Activated T-cell treated with anti-CD3 and anti-CD28 coated beads, Interleukin-2, amount 50 U/mL, for 4 hours (primary cell): ENCODE measurements around the gene CYB561D1. TPM values are rescaled to one million over a fixed set of nuclear protein-coding genes. Genes with fewer than 3 reads are reported as not detected.

Experiments used
- ATAC-seq, 2 donors: fragments of 200-7000 bp; cut with Tn5 transposase; one replicate each; pipeline ENCODE4 v1.10.0; 2021
- DNase-seq: peaks from one replicate; pipeline ENCODE4 v3.0.0-alpha.2; 2020
- H3K27me3 Mint-ChIP-seq: one replicate; pipeline ENCODE4 v1.8.0; 2021; ENCODE audit warnings: low read depth, mixed read lengths
- H3K36me3 Mint-ChIP-seq: one replicate; pipeline ENCODE4 v1.8.0; 2022; ENCODE audit warnings: mixed read lengths; ENCODE audit not compliant: insufficient read depth
- H3K4me1 Mint-ChIP-seq: one replicate; pipeline ENCODE4 v1.8.0; 2021; ENCODE audit warnings: low read depth, mixed read lengths
- H3K4me3 Mint-ChIP-seq: one replicate; pipeline ENCODE4 v1.8.0; 2021; ENCODE audit warnings: mild to moderate bottlenecking, moderate library complexity, mixed read lengths
- H3K9me3 Mint-ChIP-seq: one replicate; pipeline ENCODE4 v1.8.0; 2021; ENCODE audit warnings: mixed read lengths
- total RNA-seq, 3 donors: library from RNA; stranded (reverse); gene quantifications; one replicate each; pipeline ENCODE4 v1.2.1, GENCODE V29; 2021

Gene CYB561D1
- total RNA-seq, 3 donors from 2014 or later = 9.0 to 11.1 (median 10.6) TPM

- no peaks in the 10 kb centered on the region for H3K27me3 Mint-ChIP-seq
These were observed 43.7 kb downstream of the CYB561D1 start for GRCh38 chr1:109537450-109538178.

GRCh38 chr1:109538827-109539555 lies 45.1 kb downstream of the CYB561D1 start:
- DNase-seq = no peak
- Mint-ChIP-seq H3K4me1 (no peaks in the 10 kb centered on the region), H3K27me3 (no peaks in the 10 kb centered on the region)

More at GRCh38 chr1:109537450-109538178, 43.7 kb downstream of the CYB561D1 start:
- ATAC-seq (no peak), DNase-seq (no peak)
- no peaks in the 10 kb centered on the region for H3K9me3 Mint-ChIP-seq
- H3K36me3 Mint-ChIP-seq = no peaks in the 10 kb centered on the region
- H3K4me1 Mint-ChIP-seq = peaks cover 2% of the 10 kb centered on the region
- H3K4me3 Mint-ChIP-seq = no peak overlapping the region

GRCh38 chr1:109539676-109540075 lies 45.8 kb downstream of the CYB561D1 start, which contains the start of gene GPR61:
Gene GPR61 (plus strand): TSS chr1:109539872. CDS start chr1:109543023, 3,151 bp downstream.
- no peaks in the 10 kb centered on the region for H3K36me3 Mint-ChIP-seq
- H3K9me3 Mint-ChIP-seq = no peaks in the 10 kb centered on the region
- ATAC-seq = no peak
- H3K4me3 Mint-ChIP-seq = no peak within 1 kb of the TSS
- no peaks in the 10 kb centered on the region for H3K27me3 Mint-ChIP-seq
- no peaks in the 10 kb centered on the region for H3K4me1 Mint-ChIP-seq
- no peak for DNase-seq

More at GRCh38 chr1:109538827-109539555, 45.1 kb downstream of the CYB561D1 start:
- Mint-ChIP-seq H3K4me3 (no peak overlapping the region), H3K9me3 (no peaks in the 10 kb centered on the region), H3K36me3 (no peaks in the 10 kb centered on the region)
- ATAC-seq = no peak

DNA sequence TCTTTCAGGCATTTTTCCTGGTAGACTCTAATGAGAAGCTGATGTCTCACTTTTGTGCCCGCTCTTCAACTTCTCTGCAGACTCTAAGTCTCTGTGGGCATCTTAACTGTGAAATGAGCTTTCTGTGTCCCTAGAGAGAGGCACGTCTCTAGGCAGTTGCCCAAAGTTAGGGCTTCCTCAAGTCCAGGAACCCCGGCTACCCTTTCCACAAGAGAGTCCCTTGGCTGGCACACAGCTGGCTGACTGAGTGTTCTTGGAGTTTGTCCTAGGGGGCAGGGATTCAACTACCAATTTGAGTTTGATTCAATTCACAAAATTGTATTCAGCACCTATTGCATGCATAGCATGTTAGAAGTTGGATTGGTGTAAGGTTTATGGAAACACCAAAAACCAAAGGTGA lies 47.2 kb downstream of the CYB561D1 start:
- H3K4me1 Mint-ChIP-seq = peaks cover under 1% of the 10 kb centered on the region
- no peak for DNase-seq
- no peaks in the 10 kb centered on the region for H3K9me3 Mint-ChIP-seq
- ATAC-seq = no peak
- no peaks in the 10 kb centered on the region for H3K27me3 Mint-ChIP-seq
- no peaks in the 10 kb centered on the region for H3K36me3 Mint-ChIP-seq
- no peak overlapping the region for H3K4me3 Mint-ChIP-seq

GRCh38 chr1:109542657-109543056 lies 48.8 kb downstream of the CYB561D1 start:
- ATAC-seq (no peak), DNase-seq (no peak)
- H3K9me3 Mint-ChIP-seq = no peaks in the 10 kb centered on the region
- H3K4me3 Mint-ChIP-seq = no peak overlapping the region
- H3K27me3 Mint-ChIP-seq = no peaks in the 10 kb centered on the region
- H3K36me3 Mint-ChIP-seq = no peaks in the 10 kb centered on the region
- H3K4me1 Mint-ChIP-seq = peaks cover 16% of the 10 kb centered on the region

GRCh38 chr1:109543283-109543987 lies 49.5 kb downstream of the CYB561D1 start:
- ATAC-seq (no peak), DNase-seq (no peak)
- H3K27me3 Mint-ChIP-seq = no peaks in the 10 kb centered on the region
- H3K36me3 Mint-ChIP-seq = no peaks in the 10 kb centered on the region
- no peak overlapping the region for H3K4me3 Mint-ChIP-seq
- peaks cover 17% of the 10 kb centered on the region for H3K4me1 Mint-ChIP-seq
- H3K9me3 Mint-ChIP-seq = no peaks in the 10 kb centered on the region

DNA sequence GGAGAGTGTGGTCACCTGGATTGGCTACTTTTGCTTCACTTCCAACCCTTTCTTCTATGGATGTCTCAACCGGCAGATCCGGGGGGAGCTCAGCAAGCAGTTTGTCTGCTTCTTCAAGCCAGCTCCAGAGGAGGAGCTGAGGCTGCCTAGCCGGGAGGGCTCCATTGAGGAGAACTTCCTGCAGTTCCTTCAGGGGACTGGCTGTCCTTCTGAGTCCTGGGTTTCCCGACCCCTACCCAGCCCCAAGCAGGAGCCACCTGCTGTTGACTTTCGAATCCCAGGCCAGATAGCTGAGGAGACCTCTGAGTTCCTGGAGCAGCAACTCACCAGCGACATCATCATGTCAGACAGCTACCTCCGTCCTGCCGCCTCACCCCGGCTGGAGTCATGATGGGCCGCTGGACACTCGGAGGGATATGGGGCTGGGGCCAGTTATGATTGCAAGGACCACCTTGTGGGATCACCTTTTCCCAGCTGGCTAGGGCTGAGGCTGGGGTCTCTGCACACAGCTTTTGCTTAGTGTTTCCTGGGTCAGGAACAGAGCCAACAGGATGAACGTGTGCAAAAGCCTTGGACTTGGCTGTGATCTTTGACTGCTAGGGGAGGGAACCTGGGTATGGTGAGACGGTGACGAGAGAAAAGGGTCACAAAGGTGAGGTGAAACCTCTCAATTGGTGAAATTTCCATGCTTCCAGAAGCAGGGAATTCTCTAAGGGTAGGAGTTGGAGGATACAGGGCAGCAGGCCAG lies 50.3 kb downstream of the CYB561D1 start:
- Mint-ChIP-seq H3K36me3 (no peaks in the 10 kb centered on the region), H3K4me3 (no peak overlapping the region), H3K9me3 (no peaks in the 10 kb centered on the region), H3K4me1 (peaks cover 20% of the 10 kb centered on the region), H3K27me3 (no peaks in the 10 kb centered on the region)
- DNase-seq (no peak), ATAC-seq (no peak)

- Mint-ChIP-seq H3K4me1 (peaks cover 39% of the 10 kb centered on the region), H3K27me3 (no peaks in the 10 kb centered on the region), H3K36me3 (no peaks in the 10 kb centered on the region), H3K9me3 (no peaks in the 10 kb centered on the region), H3K4me3 (peak overlapping the region; percentile 94)
- peak; percentile 89 for DNase-seq
- peak; percentile 42 to 47 for ATAC-seq
These were observed 52.6 kb downstream of the CYB561D1 start for GRCh38 chr1:109546311-109547109.

DNA sequence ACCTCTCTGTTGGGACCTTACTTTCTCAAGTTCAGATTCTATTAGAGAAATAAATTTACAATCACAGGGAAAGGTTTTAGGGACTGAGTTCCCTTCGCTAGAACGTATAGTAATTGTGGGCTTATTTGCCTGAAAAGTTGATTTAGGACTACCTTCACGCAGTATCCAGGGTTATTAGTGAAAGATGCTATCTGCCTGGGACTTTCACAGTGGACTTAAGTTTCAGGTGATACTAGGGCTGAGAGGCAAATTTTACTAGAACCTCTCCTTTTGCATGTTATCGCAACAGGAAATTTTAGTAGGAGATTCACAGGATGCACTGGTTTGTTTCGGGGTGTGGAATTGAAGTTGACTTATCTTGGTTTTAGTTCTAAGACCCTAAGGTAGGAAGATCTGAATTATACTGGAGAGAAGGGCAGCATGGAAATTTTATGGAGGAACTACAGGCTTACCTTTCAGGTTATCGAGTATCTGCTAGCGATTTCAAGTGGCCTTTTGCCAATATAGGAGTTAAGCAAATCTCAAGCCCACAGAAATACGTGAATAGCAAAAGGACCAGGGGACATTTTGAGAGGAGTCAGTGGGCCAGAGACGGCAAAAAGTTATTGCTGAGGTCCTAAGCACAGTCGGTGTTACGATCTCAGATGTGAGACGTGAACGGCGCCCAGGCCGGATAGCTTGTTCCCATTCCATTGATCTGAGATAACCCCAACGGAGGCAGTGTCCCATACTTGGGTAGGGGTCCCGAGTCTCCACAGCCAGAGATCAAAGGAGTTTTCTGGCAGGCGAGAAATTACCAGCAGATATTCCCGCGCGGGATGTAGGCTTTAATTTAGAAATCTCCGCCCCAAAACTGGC lies 53.8 kb downstream of the CYB561D1 start:
- DNase-seq (no peak), ATAC-seq (no peak)
- Mint-ChIP-seq H3K9me3 (no peaks in the 10 kb centered on the region), H3K4me1 (peaks cover 45% of the 10 kb centered on the region), H3K36me3 (no peaks in the 10 kb centered on the region), H3K4me3 (peak overlapping the region; percentile 94), H3K27me3 (no peaks in the 10 kb centered on the region)

GRCh38 chr1:109548321-109549267 lies 54.7 kb downstream of the CYB561D1 start, which contains the start of gene GNAI3:
Gene GNAI3 (plus strand): TSS chr1:109548615. CDS start chr1:109548721, 106 bp downstream.
- peak; percentile 90 for DNase-seq
- no peaks in the 10 kb centered on the region for H3K9me3 Mint-ChIP-seq

More at GRCh38 chr1:109548321-109549267, 54.7 kb downstream of the CYB561D1 start, which contains the start of gene GNAI3:
- Mint-ChIP-seq H3K27me3 (no peaks in the 10 kb centered on the region), H3K4me1 (peaks cover 50% of the 10 kb centered on the region), H3K36me3 (no peaks in the 10 kb centered on the region), H3K4me3 (peak within 1 kb of the TSS; percentile 94)
- peak; percentile 98 for ATAC-seq
